OCI-LY1 (cell line): ENCODE data around the gene ADAM8.

Source experiments
- H2AFZ ChIP-seq: fragments of 200-600 bp; sonication (generic), shearing (Covaris generic); 2 replicates; pipeline ENCODE4 v1.6.0; 2014; ENCODE audit warnings: antibody characterized with exemption, mild to moderate bottlenecking, low read length
- H3F3A ChIP-seq: fragments of 200-600 bp; sonication (generic), shearing (Covaris generic); 2 replicates; pipeline ENCODE4 v1.6.0; 2014; ENCODE audit warnings: mild to moderate bottlenecking, antibody characterized with exemption, low read length, moderate library complexity; ENCODE audit not compliant: insufficient read depth
- H3K27ac ChIP-seq: fragments of 200-600 bp; sonication (generic); 2 replicates; pipeline ENCODE4 v1.5.1; 2014; ENCODE audit warnings: low read length, mixed run types, mild to moderate bottlenecking, low read depth; ENCODE audit not compliant: poor library complexity, severe bottlenecking
- H3K27me3 ChIP-seq: fragments of 200-600 bp; sonication (generic); 2 replicates; pipeline ENCODE4 v1.6.0; 2014; ENCODE audit warnings: antibody characterized with exemption, mild to moderate bottlenecking, low read length, moderate library complexity; ENCODE audit not compliant: insufficient read depth
- H3K36me3 ChIP-seq: fragments of 200-600 bp; sonication (generic); 2 replicates; pipeline ENCODE4 v1.6.1; 2014; ENCODE audit warnings: mild to moderate bottlenecking, antibody characterized with exemption, low read length, moderate library complexity, mixed read lengths; ENCODE audit not compliant: insufficient read depth
- H3K4me1 ChIP-seq: fragments of 200-600 bp; sonication (generic); 2 replicates; pipeline ENCODE4 v1.5.1; 2014; ENCODE audit warnings: mild to moderate bottlenecking, low read length, moderate library complexity; ENCODE audit not compliant: insufficient read depth, severe bottlenecking
- H3K4me2 ChIP-seq: fragments of 200-600 bp; sonication (generic), shearing (Covaris generic); 2 replicates; pipeline ENCODE4 v1.6.1; 2014; ENCODE audit warnings: low read length
- H3K4me3 ChIP-seq: fragments of 200-600 bp; sonication (generic); 2 replicates; pipeline ENCODE4 v1.5.1; 2014; ENCODE audit warnings: low read length, low read depth, mild to moderate bottlenecking, mixed read lengths; ENCODE audit not compliant: poor library complexity, severe bottlenecking
- H3K79me2 ChIP-seq: fragments of 200-600 bp; shearing (Covaris generic); 2 replicates; pipeline ENCODE4 v1.6.1; 2016; ENCODE audit warnings: mixed run types, low read length, mixed read lengths; ENCODE audit not compliant: insufficient read depth
- H3K9ac ChIP-seq: fragments of 200-600 bp; sonication (generic), shearing (Covaris generic); 2 replicates; pipeline ENCODE4 v1.6.1; 2014; ENCODE audit warnings: mild to moderate bottlenecking, low read length, mixed read lengths
- H3K9me2 ChIP-seq: fragments of 200-600 bp; sonication (generic), shearing (Covaris generic); 2 replicates; pipeline ENCODE4 v1.6.1; 2014; ENCODE audit warnings: low read depth, mild to moderate bottlenecking, low read length, mixed read lengths
- H3K9me3 ChIP-seq: fragments of 200-600 bp; shearing (Covaris generic); 2 replicates; pipeline ENCODE4 v1.6.1; 2014; ENCODE audit warnings: low read length, mixed read lengths
- H4K20me1 ChIP-seq: fragments of 200-600 bp; sonication (generic), shearing (Covaris generic); 2 replicates; pipeline ENCODE4 v1.6.0; 2016; ENCODE audit warnings: mild to moderate bottlenecking, low read length; ENCODE audit not compliant: insufficient read depth
- CTCF ChIP-seq: fragments of 200-600 bp; sonication (generic), shearing (Covaris generic); IDR thresholded peaks from 2 replicates; pipeline ENCODE4 v1.5.1; 2017; ENCODE audit warnings: mild to moderate bottlenecking, antibody characterized with exemption, low read length, moderate library complexity, mixed read lengths
- EZH2 ChIP-seq: fragments of 200-600 bp; sonication (generic), shearing (Covaris generic); IDR thresholded peaks from 2 replicates; pipeline ENCODE4 v1.8.0; 2017; ENCODE audit warnings: borderline replicate concordance, mixed run types, mild to moderate bottlenecking, antibody characterized with exemption, low read length, moderate library complexity, mixed read lengths

The ADAM8 gene

GRCh38 chr10:133253361-133253955, 23.2 kb downstream of the ADAM8 start:
- Histone ChIP-seq H3K9me2 (no peaks in the 10 kb centered on the region), H3F3A (no peaks in the 10 kb centered on the region), H2AFZ (no peak overlapping the region)

GRCh38 chr10:133252223-133252552, 24.5 kb downstream of the ADAM8 start:
- Histone ChIP-seq H3K4me2 (no peak overlapping the region), H3K27me3 (peaks cover 8% of the 10 kb centered on the region), H3K9me2 (no peaks in the 10 kb centered on the region), H3K9me3 (no peaks in the 10 kb centered on the region), H2AFZ (no peak overlapping the region), H3K27ac (no peak overlapping the region), H3K4me1 (no peaks in the 10 kb centered on the region), H3K79me2 (no peaks in the 10 kb centered on the region), H3K9ac (no peak overlapping the region), H4K20me1 (no peaks in the 10 kb centered on the region), H3F3A (no peaks in the 10 kb centered on the region), H3K4me3 (no peak overlapping the region), H3K36me3 (no peaks in the 10 kb centered on the region)
- no peak for TF ChIP-seq EZH2
- no peak for TF ChIP-seq CTCF

More at GRCh38 chr10:133253361-133253955, 23.2 kb downstream of the ADAM8 start:
- Histone ChIP-seq H3K79me2 (no peaks in the 10 kb centered on the region), H3K4me3 (no peak overlapping the region), H3K9ac (no peak overlapping the region), H3K27me3 (peaks cover 8% of the 10 kb centered on the region), H4K20me1 (no peaks in the 10 kb centered on the region), H3K27ac (no peak overlapping the region), H3K4me2 (no peak overlapping the region), H3K36me3 (no peaks in the 10 kb centered on the region), H3K4me1 (no peaks in the 10 kb centered on the region), H3K9me3 (no peaks in the 10 kb centered on the region)
- TF ChIP-seq EZH2 (no peak), CTCF (no peak)

- H3K79me2 ChIP-seq, result no peaks in the 10 kb centered on the region
- H3K27me3 ChIP-seq, result peaks cover 8% of the 10 kb centered on the region
- H3K4me3 ChIP-seq, result no peak overlapping the region
- H3K9me3 ChIP-seq, result no peaks in the 10 kb centered on the region
- no peak overlapping the region for H3K4me2 ChIP-seq
- H4K20me1 ChIP-seq, result no peaks in the 10 kb centered on the region
- H3K36me3 ChIP-seq, result no peaks in the 10 kb centered on the region
- no peak overlapping the region for H3K27ac ChIP-seq
- H3K9ac ChIP-seq, result no peak overlapping the region
- H3K9me2 ChIP-seq, result no peaks in the 10 kb centered on the region
- H3K4me1 ChIP-seq, result no peaks in the 10 kb centered on the region
- no peak overlapping the region for H2AFZ ChIP-seq
- no peaks in the 10 kb centered on the region for H3F3A ChIP-seq
- no peak for TF ChIP-seq EZH2
- TF ChIP-seq CTCF, result no peak
Measured at GRCh38 chr10:133251388-133252222, 25.1 kb downstream of the ADAM8 start.
